ENCODE data around the gene MRPS30.

- TF ChIP-seq POLR2A (IDR thresholded peaks at IDR 0.05), result no peak
- TF ChIP-seq CTCF (IDR thresholded peaks at IDR 0.05), result no peak
These were observed 14.4 kb upstream of the MRPS30 start for GRCh38 chr5:44794371-44794770.

All from breast epithelium (tissue), 3 donors.